ENCODE data around the gene MELTF.

DNA sequence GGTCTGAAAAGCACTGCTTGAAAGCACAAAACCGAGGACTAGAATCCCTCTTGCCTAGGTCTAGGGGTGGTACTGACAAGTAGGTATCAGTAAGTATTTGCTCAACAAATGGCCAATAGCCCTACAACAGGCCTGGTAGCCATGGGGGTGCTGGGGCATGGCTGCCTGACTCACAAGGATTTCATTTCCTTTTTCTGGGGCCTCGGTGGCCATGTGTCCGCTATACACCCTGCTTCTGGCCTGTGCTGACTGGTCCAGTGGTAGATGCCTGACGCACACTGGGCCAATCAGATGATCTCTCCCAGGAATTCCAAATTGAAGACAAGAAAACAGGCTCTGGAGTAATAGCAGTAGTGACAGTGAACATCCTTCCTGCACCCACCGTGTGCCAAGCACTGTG lies 29.4 kb downstream of the MELTF start:
- TF ChIP-seq, protein P1, sequence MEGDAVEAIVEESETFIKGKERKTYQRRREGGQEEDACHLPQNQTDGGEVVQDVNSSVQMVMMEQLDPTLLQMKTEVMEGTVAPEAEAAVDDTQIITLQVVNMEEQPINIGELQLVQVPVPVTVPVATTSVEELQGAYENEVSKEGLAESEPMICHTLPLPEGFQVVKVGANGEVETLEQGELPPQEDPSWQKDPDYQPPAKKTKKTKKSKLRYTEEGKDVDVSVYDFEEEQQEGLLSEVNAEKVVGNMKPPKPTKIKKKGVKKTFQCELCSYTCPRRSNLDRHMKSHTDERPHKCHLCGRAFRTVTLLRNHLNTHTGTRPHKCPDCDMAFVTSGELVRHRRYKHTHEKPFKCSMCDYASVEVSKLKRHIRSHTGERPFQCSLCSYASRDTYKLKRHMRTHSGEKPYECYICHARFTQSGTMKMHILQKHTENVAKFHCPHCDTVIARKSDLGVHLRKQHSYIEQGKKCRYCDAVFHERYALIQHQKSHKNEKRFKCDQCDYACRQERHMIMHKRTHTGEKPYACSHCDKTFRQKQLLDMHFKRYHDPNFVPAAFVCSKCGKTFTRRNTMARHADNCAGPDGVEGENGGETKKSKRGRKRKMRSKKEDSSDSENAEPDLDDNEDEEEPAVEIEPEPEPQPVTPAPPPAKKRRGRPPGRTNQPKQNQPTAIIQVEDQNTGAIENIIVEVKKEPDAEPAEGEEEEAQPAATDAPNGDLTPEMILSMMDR (IDR thresholded peaks at IDR 0.05): no peak
- no peak for TF ChIP-seq POLR2A (IDR thresholded peaks at IDR 0.05)

Data from adrenal gland (tissue), 5 donors.